HCEC 1CT (cell line): ENCODE data around the gene TLL1.

ENCODE experiments used
- DNase-seq: peaks from one replicate; pipeline ENCODE4 v3.0.0-alpha.2; 2017

Gene TLL1

GRCh38 chr4:165872461-165873297, at the start of gene TLL1:
TLL1 (plus strand) TSS chr4:165873237; CDS start chr4:165873905, 668 bp downstream.
- DNase-seq, result no peak

- no peak for DNase-seq
Observed at GRCh38 chr4:165826166-165826565, 46.9 kb upstream of the TLL1 start.

- no peak for DNase-seq
Observed at GRCh38 chr4:165827018-165827417, 46.0 kb upstream of the TLL1 start.

GRCh38 chr4:165828928-165829327, 44.1 kb upstream of the TLL1 start:
- no peak for DNase-seq

GRCh38 chr4:165834116-165834515, 38.9 kb upstream of the TLL1 start:
- no peak for DNase-seq

- no peak for DNase-seq
Observed at GRCh38 chr4:165838575-165838974, 34.5 kb upstream of the TLL1 start.

- no peak for DNase-seq
Observed at GRCh38 chr4:165839615-165840333, 33.3 kb upstream of the TLL1 start.

- DNase-seq, result no peak
Observed at GRCh38 chr4:165842684-165843083, 30.4 kb upstream of the TLL1 start.

- DNase-seq, result no peak
Observed at GRCh38 chr4:165844161-165844560, 28.9 kb upstream of the TLL1 start.

GRCh38 chr4:165851256-165851655, 21.8 kb upstream of the TLL1 start:
- DNase-seq, result no peak

GRCh38 chr4:165855191-165855590, 17.8 kb upstream of the TLL1 start:
- DNase-seq, result no peak

GRCh38 chr4:165861363-165861762, 11.7 kb upstream of the TLL1 start:
- no peak for DNase-seq

GRCh38 chr4:165864271-165864670, 8.8 kb upstream of the TLL1 start:
- peak; percentile 28 for DNase-seq

GRCh38 chr4:165866019-165866650, 6.9 kb upstream of the TLL1 start:
- DNase-seq, result no peak

- DNase-seq, result no peak
Observed at GRCh38 chr4:165867961-165868360, 5.1 kb upstream of the TLL1 start.

- DNase-seq, result no peak
Observed at GRCh38 chr4:165873298-165874071, 448 bp downstream of the TLL1 start.

- DNase-seq, result no peak
Observed at GRCh38 chr4:165874072-165874790, 1.2 kb downstream of the TLL1 start.

- no peak for DNase-seq
Observed at GRCh38 chr4:165874791-165875371, 1.8 kb downstream of the TLL1 start.

- no peak for DNase-seq
Observed at GRCh38 chr4:165875446-165875845, 2.4 kb downstream of the TLL1 start.

GRCh38 chr4:165877286-165877685, 4.2 kb downstream of the TLL1 start:
- no peak for DNase-seq

GRCh38 chr4:165879641-165880040, 6.6 kb downstream of the TLL1 start:
- no peak for DNase-seq

GRCh38 chr4:165894159-165894558, 21.1 kb downstream of the TLL1 start:
- DNase-seq, result no peak
